Measurements from ENCODE around the gene MEIS2. TPM values are rescaled to one million over a fixed set of nuclear protein-coding genes. Genes with fewer than 3 reads are reported as not detected.
A peak's percentile ranks its signal among the peaks of the same experiment; 100 is the strongest.

Gene MEIS2
- total and polyA plus RNA-seq, 12 donors = 21.1 to 64.5 (median 48.5) TPM

DNA sequence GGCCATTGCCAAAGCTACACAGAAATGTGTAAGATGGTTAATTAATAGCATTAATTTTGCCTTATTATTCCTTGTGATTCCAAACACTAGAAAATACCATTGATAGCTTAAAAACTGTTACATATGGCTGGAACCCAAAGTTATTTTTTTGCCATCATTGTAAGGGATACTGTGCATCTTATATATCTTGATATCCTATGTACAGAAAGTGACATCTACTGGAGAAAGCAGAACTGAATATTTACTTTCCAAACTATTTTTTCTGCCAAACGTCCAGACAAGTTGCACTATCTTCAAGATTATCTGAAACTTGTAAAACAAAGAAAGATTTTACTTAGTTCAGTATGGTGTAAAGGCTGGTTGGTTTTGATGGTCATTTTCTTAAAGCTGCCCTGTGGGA is 33.3 kb upstream of the MEIS2 start:
- no peaks in the 10 kb centered on the region for H3K9me3 ChIP-seq
- DNase-seq (no peak), ATAC-seq (no peak)
- no peak overlapping the region for H3K4me3 ChIP-seq
- H3K27ac ChIP-seq = no peak overlapping the region
- TF ChIP-seq, protein P1, sequence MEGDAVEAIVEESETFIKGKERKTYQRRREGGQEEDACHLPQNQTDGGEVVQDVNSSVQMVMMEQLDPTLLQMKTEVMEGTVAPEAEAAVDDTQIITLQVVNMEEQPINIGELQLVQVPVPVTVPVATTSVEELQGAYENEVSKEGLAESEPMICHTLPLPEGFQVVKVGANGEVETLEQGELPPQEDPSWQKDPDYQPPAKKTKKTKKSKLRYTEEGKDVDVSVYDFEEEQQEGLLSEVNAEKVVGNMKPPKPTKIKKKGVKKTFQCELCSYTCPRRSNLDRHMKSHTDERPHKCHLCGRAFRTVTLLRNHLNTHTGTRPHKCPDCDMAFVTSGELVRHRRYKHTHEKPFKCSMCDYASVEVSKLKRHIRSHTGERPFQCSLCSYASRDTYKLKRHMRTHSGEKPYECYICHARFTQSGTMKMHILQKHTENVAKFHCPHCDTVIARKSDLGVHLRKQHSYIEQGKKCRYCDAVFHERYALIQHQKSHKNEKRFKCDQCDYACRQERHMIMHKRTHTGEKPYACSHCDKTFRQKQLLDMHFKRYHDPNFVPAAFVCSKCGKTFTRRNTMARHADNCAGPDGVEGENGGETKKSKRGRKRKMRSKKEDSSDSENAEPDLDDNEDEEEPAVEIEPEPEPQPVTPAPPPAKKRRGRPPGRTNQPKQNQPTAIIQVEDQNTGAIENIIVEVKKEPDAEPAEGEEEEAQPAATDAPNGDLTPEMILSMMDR (IDR thresholded peaks at IDR 0.05) = peak in 5 of 9 donors; percentile 26 to 51 (median 41)
- H3K4me1 ChIP-seq = peaks cover 0 to 5% (median 0%) of the 10 kb centered on the region in 9 donors
- H3K36me3 ChIP-seq = no peaks in the 10 kb centered on the region
- whole genome bisulfite sequencing, 2 donors = 3 to 4% methylated on average over 1 of the region's 1 CpG
- intact Hi-C loops (cut with DNase I) = loop anchor here in 8 of 10 donors (2.0 to 10.0 kb wide), 5 partner anchors 249 to 1619 kb away; no protein-coding TSS in a partner anchor
- no peaks in the 10 kb centered on the region for H3K27me3 ChIP-seq

DNA sequence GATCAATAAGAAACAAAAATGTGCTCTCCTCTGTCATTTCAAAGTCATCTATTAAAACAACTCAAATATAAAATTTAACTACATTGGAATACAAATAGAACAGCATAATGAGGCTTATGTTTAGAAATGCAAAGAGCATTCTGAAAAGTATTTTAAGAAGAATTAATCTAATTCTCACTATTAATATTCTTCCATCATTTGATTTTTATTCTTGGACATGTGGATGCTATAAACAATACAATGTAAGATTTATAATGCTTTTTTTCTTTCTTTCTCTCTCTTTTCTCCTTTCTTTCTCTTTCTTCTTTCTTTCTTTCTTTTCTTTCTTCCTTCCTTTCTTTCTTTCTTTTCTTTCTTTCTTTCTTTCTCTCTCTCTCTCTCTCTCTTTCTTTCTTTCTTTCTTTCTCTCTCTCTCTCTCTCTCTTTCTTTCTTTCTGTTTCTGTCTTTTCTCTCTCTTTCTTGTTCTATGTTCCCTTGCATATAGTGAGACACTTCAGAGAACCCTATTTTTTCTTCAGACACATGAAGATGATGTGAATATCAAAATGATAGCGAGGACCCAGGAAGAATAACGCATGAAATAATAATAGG is 32.6 kb upstream of the MEIS2 start:
- peaks cover 0 to 5% (median 0%) of the 10 kb centered on the region in 9 donors for H3K4me1 ChIP-seq
- ATAC-seq (no peak), DNase-seq (no peak)
- intact Hi-C loops (cut with DNase I) = loop anchor here in 8 of 10 donors (10.0 kb wide), 4 partner anchors 248 to 1618 kb away; no protein-coding TSS in a partner anchor
- H3K9me3 ChIP-seq = no peaks in the 10 kb centered on the region
- no peaks in the 10 kb centered on the region for H3K27me3 ChIP-seq
- no peaks in the 10 kb centered on the region for H3K36me3 ChIP-seq
- whole genome bisulfite sequencing, 2 donors = 93% methylated on average over 2 of the region's 2 CpGs
- TF ChIP-seq, protein P1 (IDR thresholded peaks at IDR 0.05) = no peak
- no peak overlapping the region for H3K4me3 ChIP-seq
- no peak overlapping the region for H3K27ac ChIP-seq

DNA sequence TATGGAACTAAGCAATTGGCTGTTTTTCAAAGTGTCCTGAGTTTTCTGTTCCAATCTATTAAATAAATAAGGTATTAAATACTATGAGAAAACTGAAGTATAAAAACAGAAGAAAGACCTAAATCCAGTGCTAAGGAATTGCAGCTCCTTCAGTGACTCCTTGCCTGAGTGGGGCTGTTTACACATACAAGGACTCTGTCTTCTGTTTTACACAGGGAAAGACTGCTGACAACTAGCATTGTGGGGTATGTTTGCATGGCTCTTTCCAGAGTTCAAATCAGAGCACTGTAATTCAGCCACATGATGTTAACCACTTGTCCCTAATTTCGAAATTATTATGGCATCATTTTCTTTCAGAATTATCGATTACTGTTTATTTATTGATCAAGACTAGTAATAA is 31.3 kb upstream of the MEIS2 start:
- Histone ChIP-seq H3K36me3 (no peaks in the 10 kb centered on the region), H3K4me3 (no peak overlapping the region), H3K9me3 (no peaks in the 10 kb centered on the region), H3K4me1 (peaks cover 0 to 5% (median 0%) of the 10 kb centered on the region in 9 donors), H3K27me3 (no peaks in the 10 kb centered on the region), H3K27ac (no peak overlapping the region)
- TF ChIP-seq, protein P1 (IDR thresholded peaks at IDR 0.05) = no peak
- ATAC-seq = peak in 4 of 8 donors; percentile 44 to 64 (median 56)
- intact Hi-C loops (cut with DNase I) = loop anchor here in 8 of 10 donors (10.0 kb wide), 4 partner anchors 247 to 1617 kb away; no protein-coding TSS in a partner anchor
- no peak for DNase-seq
- 27 to 31% methylated on average over 2 of the region's 2 CpGs for WGBS, 2 donors

DNA sequence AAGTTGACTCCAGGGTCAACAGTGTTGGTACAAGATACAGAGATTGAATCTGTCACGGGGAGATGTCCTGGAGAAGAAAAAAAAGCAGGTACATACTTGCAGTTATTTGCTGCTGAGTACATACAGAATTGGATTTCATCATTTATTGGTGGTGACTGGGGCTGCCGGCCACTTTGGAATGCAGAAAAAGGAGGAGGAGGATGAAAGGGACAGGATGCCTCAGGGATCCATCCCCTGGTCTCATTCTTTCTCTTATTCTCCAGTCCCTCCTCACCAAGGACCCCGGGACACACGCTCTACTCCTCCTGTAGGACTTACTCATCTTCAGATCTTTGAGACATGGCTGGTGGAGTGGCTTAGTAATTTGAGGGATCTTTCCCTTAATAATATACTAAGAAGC is 30.0 kb upstream of the MEIS2 start:
- H3K36me3 ChIP-seq = no peaks in the 10 kb centered on the region
- H3K27me3 ChIP-seq = no peaks in the 10 kb centered on the region
- DNase-seq = no peak
- WGBS, 2 donors = 69 to 79% methylated on average over 4 of the region's 4 CpGs
- H3K4me1 ChIP-seq = peaks cover 0 to 5% (median 0%) of the 10 kb centered on the region in 9 donors
- no peak overlapping the region for H3K4me3 ChIP-seq
- H3K9me3 ChIP-seq = no peaks in the 10 kb centered on the region
- TF ChIP-seq, protein P1 (IDR thresholded peaks at IDR 0.05) = no peak
- intact Hi-C loops (cut with DNase I) = loop anchor here in 8 of 10 donors (10.0 kb wide), 4 partner anchors 246 to 1616 kb away; no protein-coding TSS in a partner anchor
- no peak overlapping the region for H3K27ac ChIP-seq
- ATAC-seq = no peak

All from heart right ventricle (tissue), 16 donors.